GM21529 (cell line): Measurements from ENCODE around the gene TGFBR2.
A peak's percentile ranks its signal among the peaks of the same experiment; 100 is the strongest.

Source experiments
- ATAC-seq: cut with Tn5 transposase; IDR thresholded peaks from one replicate; pipeline ENCODE4 v1.9.1; 2021; ENCODE audit not compliant: unreplicated experiment

TGFBR2 gene

GRCh38 chr3:30633718-30634117 is 27.3 kb downstream of the TGFBR2 start:
- ATAC-seq: no peak

GRCh38 chr3:30634761-30635735 is 28.6 kb downstream of the TGFBR2 start:
- no peak for ATAC-seq

- ATAC-seq: no peak
Measured at GRCh38 chr3:30637310-30638219, 31.2 kb downstream of the TGFBR2 start.

- no peak for ATAC-seq
Measured at GRCh38 chr3:30638685-30639412, 32.4 kb downstream of the TGFBR2 start.

GRCh38 chr3:30639937-30640336 is 33.5 kb downstream of the TGFBR2 start:
- ATAC-seq: peak; percentile 79

- ATAC-seq: no peak
Measured at GRCh38 chr3:30640851-30641250, 34.5 kb downstream of the TGFBR2 start.

GRCh38 chr3:30641416-30642251 is 35.2 kb downstream of the TGFBR2 start:
- no peak for ATAC-seq

- ATAC-seq: no peak
Measured at GRCh38 chr3:30642849-30643361, 36.5 kb downstream of the TGFBR2 start.

GRCh38 chr3:30643763-30644462 is 37.5 kb downstream of the TGFBR2 start:
- ATAC-seq: no peak

- peak; percentile 63 for ATAC-seq
Measured at GRCh38 chr3:30644615-30645014, 38.2 kb downstream of the TGFBR2 start.

- ATAC-seq: no peak
Measured at GRCh38 chr3:30645077-30645476, 38.7 kb downstream of the TGFBR2 start.

GRCh38 chr3:30646181-30646876 is 39.9 kb downstream of the TGFBR2 start:
- no peak for ATAC-seq

GRCh38 chr3:30646961-30647752 is 40.8 kb downstream of the TGFBR2 start:
- ATAC-seq: no peak

GRCh38 chr3:30648670-30649357 is 42.4 kb downstream of the TGFBR2 start:
- ATAC-seq: no peak

GRCh38 chr3:30649572-30650318 is 43.3 kb downstream of the TGFBR2 start:
- ATAC-seq: peak; percentile 46

GRCh38 chr3:30650348-30650995 is 44.1 kb downstream of the TGFBR2 start:
- ATAC-seq: no peak
